Uterus (tissue), 2 donors: ENCODE results near the gene RARRES1.

ENCODE experiments used
- POLR2A ChIP-seq, 2 donors: fragments of 450-650 bp; IDR thresholded peaks; one replicate each; pipeline ENCODE4 v1.6.1; 2016; ENCODE audit warnings: antibody characterized with exemption in 2 of 2, mild to moderate bottlenecking in 1 of 2, moderate library complexity in 1 of 2
- TF ChIP-seq, protein P1 (sequence below), 4 experiments: fragments of 200-600 bp in 2 of 4; fragments of 450-650 bp in 2 of 4; sonication (generic) in 2 of 4; IDR thresholded peaks; one replicate each; pipeline ENCODE4 v1.5.1; 2016 to 2019; ENCODE audit warnings: antibody characterized with exemption in 4 of 4, mild to moderate bottlenecking in 2 of 4, moderate library complexity in 1 of 4

DNA sequence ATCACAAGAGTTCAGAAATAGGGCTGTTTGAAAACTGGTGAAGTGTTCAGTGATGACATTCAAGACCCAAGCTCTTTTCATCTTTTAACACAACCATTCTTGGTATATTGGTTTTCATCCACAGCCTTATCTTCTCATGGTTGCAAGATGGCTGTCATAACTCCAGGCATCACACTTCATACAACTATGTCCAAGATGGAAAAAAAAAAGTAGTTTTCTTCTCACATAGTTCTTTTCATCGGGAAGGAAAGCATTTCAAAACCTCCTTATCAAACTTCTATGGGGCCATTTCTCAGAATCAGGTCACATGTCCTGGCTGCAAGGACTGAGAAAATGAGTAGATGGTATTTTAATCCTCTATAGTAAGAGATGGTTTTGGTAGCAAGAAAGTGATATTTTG, 48.5 kb upstream of the RARRES1 start:
- TF ChIP-seq, protein P1, sequence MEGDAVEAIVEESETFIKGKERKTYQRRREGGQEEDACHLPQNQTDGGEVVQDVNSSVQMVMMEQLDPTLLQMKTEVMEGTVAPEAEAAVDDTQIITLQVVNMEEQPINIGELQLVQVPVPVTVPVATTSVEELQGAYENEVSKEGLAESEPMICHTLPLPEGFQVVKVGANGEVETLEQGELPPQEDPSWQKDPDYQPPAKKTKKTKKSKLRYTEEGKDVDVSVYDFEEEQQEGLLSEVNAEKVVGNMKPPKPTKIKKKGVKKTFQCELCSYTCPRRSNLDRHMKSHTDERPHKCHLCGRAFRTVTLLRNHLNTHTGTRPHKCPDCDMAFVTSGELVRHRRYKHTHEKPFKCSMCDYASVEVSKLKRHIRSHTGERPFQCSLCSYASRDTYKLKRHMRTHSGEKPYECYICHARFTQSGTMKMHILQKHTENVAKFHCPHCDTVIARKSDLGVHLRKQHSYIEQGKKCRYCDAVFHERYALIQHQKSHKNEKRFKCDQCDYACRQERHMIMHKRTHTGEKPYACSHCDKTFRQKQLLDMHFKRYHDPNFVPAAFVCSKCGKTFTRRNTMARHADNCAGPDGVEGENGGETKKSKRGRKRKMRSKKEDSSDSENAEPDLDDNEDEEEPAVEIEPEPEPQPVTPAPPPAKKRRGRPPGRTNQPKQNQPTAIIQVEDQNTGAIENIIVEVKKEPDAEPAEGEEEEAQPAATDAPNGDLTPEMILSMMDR (IDR thresholded peaks at IDR 0.05) = no peak
- TF ChIP-seq POLR2A (IDR thresholded peaks at IDR 0.05) = no peak
